Measurements from ENCODE around the gene SERPINB1.

DNA sequence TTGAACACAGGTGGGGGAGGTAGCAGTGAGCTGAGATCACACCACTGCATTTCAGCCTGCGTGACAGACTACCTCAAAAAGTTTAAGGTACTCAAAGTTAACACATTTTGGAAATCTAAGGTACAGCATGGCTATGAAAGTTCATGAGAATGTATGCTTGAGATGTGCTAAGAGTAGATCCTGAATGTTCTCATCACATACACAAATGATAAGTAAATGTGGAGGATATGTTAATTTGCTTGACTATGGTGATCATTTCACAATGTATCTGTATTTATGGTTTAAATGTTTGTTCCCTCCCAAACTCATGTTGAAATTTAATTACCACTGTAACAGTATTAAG is 20.1 kb upstream of the SERPINB1 start:
- TF ChIP-seq, protein P1, sequence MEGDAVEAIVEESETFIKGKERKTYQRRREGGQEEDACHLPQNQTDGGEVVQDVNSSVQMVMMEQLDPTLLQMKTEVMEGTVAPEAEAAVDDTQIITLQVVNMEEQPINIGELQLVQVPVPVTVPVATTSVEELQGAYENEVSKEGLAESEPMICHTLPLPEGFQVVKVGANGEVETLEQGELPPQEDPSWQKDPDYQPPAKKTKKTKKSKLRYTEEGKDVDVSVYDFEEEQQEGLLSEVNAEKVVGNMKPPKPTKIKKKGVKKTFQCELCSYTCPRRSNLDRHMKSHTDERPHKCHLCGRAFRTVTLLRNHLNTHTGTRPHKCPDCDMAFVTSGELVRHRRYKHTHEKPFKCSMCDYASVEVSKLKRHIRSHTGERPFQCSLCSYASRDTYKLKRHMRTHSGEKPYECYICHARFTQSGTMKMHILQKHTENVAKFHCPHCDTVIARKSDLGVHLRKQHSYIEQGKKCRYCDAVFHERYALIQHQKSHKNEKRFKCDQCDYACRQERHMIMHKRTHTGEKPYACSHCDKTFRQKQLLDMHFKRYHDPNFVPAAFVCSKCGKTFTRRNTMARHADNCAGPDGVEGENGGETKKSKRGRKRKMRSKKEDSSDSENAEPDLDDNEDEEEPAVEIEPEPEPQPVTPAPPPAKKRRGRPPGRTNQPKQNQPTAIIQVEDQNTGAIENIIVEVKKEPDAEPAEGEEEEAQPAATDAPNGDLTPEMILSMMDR (IDR thresholded peaks at IDR 0.05; ENCODE audit: insufficient read depth, low read length, poor library complexity, severe bottlenecking): no peak
- no peak for TF ChIP-seq EZH2phosphoT487 (conservative IDR thresholded peaks at IDR 0.05; ENCODE audit: low read length)

Measured in SU-DHL-6 (cell line).